SIG-M5 (cell line): ENCODE data around the gene MLLT3.
A peak's percentile ranks its signal among the peaks of the same experiment; 100 is the strongest.
"Not testable (repeated sequence)": the region's sequence is repeated elsewhere in the genome, so short reads cannot be mapped to it uniquely, and the experiment has no call there.

Experiments
- DNase-seq: peaks from one replicate; lab custom pipeline; 2025; lab: John Stamatoyannopoulos, UW

MLLT3 gene

DNA sequence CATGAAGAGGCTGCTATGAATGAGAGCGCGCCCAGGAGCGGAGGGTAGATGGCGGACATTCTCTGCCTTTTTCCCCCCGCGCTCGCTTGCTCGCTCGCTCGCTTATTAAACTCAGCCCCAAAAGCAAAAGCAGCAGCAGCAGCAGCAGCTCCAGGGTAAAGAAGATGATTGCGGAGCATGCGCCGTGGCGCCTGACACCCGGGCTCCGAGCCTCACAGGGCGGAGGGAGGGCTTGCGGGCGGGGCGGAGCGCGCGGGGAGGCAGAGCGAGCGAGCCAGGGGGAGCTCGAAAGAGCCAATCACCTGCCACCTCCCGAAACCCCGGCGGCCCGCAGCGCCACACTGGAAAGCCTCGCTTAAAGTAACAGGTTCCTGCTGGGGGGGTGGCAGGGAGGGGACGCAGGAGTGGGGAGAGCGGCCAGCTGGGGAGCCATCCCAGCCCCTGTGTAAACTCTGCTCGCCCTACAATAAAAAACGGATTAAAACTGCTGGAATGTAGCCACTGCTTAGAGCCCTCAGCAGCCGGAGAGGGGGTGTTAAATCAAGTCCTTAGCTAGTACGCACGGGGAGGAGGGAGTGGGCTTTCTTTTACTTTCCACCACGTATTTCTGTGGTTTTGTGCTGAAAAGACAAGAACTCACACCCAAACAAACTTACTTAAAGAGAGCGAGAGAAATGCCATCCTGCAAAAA lies at the start of gene MLLT3:
Gene MLLT3 (minus strand): TSS at position 170 of the 691 bp plus-strand sequence.
- peak; percentile 56 for DNase-seq

DNA sequence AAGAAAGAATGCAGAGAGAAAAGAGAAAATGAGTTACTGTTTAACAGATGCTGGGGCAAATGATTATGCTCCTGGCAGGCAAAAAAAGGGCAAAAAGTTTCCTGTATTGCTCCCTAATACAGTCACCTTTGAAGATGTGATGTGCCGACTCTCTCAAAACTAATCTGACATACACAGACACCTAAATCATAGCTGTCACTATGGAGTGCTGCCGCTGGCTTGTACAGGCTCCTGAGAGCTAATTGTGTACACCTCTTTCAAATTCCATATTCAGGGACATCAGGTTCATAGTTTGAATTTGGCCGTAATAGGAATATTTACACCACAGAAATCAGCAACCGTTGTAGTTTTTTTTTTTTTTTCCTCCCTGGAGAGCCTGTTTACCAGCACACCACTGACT lies 49.3 kb upstream of the MLLT3 start:
- no peak for DNase-seq

DNA sequence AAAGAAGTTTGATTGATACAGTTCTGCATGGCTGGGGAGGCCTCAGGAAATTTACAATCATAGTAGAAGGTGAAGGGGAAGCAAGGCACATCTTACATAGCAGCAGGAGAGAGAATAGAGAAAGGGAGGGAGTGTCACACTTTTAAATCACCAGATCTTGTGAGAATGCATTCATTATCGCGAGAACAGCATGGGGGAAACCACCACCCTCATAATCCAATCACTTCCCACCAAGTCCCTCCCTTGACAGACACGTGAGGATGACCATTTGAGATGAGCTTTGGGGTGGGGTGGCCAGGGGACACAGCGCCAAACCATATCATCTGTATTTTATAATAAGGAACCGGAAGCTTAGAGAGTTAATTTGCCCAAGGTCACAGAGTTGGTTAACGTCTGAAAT lies 48.1 kb upstream of the MLLT3 start:
- no peak for DNase-seq

DNA sequence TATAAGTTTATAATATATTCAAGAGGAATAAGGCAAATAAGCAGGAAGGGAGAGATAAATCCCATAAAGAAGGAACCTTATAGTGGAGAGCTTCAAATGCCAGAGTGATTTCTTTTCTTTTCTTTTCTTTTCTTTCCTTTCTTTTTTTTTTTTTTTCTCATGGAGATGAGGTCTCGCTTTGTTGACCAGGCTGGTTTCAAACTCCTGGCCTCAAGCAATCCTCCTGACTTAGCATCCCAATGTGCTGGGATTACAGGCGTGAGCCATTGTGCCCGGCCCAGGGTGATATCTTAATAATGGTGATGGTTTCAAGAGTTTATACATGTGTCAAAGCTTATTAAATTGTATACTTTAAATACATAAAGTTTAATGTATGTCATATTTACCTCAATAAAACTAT lies 42.2 kb upstream of the MLLT3 start:
- no peak for DNase-seq

DNA sequence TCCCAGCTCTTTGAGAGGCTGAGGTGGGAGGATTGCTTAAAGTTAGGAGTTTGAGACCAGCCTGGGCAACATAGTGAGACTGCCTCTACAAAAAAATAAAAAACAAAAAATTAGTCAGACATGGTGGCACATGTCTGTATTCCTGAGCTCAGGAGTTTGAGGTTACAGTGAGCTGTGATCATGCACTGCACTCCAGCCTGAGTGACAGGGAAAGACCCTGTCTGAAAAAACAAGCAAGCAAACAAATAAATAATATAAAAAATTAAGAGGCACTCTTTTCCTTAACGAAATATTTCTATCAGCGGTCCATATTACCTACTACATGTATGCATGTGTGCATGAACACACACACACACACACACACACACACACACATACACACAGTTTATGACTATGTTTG lies 40.8 kb upstream of the MLLT3 start:
- DNase-seq = no peak

DNA sequence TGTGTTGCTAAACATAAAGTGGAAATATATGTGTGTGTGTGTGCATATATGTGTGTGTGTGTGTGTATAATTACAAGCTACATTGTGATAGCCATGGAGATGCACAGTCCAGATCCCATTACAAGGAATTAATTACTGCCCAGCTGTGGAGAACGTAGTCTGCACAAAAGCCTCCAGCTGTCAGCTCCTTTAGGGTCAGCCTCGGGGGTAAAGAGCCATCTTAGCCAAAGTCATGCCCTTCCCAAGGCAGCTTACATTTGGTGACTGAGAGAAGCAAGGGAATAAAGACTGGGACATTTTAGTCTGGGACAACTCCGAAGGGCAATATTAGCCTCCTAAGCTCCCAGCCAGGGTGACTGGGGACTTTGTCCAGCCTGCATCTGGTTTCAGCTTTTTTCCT lies 39.9 kb upstream of the MLLT3 start:
- no peak for DNase-seq

DNA sequence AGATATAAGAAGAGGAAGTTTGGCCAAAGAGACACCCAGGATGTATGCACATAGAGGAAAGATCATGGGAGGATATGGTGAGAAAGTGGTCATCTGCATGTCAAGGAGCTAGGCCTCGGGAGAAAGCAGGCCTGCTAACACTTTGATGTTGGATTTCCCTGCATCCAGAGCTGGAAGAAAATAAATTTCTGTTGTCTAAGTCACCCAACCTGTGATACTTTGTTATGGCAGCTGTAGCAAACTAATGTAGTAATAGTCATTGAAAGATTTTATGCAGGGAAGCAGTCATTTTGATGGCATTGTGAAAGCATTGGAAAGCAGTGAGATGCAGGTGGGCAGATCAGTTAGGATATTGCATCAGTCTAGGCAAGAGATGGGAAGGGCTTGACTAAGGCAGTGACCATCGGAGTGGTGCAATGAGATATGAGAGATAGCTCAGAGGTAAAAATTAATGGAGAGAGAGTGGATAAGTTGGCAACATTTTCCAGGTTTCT lies 37.2 kb upstream of the MLLT3 start:
- DNase-seq = no peak

DNA sequence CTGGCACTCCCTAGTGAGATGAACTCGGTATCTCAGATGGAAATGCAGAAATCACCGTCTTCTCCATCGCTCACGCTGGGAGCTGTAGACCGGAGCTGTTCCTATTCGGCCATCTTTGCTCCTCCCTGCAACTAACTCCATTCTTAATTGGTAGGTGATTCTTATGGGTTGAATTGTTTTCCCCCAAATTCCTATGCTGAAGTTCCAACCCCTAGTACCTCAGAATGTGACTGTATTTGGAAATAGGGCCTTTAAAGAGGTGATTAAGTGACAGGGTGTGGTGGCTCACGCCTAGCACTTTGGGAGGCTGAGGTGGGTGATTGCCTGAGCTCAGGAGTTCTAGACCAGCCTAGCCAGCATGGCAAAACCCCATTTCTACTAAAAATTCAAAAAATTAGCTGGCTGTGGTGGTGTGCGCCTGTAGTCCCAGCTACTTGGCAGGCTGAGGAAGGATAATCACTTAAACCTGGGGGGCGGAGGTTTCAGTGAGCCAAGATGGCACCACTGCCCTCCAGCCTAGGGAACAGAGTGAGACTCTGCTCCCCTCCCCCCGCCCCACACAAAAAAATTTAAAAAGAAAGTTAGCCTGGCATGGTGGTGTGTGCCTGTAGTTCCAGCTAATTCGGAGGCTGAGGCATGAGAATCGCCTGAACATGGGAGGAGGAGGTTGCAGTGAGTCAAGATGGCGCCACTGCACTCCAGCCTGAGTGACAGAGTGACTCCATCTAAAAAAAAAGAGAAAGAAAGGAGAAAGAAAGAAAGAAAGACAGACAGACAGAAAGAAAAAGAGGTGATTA lies 36.6 kb upstream of the MLLT3 start:
- no peak for DNase-seq

DNA sequence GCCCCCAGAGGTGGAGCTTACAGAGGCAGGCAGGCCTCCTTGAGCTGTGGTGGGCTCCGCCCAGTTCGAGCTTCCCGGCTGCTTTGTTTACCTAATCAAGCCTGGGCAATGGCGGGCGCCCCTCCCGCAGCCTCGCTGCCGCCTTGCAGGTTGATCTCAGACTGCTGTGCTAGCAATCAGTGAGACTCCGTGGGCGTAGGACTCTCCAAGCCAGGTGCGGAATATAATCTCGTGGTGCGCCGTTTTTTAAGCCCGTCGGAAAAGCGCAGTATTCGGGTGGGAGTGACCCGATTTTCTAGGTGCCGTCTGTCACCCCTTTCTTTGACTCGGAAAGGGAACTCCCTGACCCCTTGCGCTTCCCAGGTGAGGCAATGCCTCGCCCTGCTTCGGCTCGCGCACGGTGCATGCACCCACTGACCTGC lies 36.0 kb upstream of the MLLT3 start:
- DNase-seq = not testable (repeated sequence)

DNA sequence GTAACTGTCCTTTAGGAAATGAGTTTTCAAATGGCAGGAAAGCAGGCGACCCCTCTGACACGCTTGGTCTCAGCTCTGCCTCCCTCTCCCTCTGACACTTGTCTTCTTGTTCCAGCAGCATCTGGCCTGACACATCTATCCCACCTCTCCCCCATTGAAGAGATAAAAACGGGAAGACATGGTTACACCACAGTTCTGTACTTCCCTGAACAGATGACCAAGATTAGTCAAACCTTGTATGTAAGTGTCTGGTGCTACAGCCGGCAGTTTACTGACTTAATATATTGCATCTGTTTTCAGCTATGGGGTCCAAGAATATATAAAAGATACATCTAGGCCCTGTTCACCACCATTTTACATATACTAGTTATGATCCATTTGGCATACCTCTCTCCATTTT lies 29.6 kb upstream of the MLLT3 start:
- DNase-seq = no peak

DNA sequence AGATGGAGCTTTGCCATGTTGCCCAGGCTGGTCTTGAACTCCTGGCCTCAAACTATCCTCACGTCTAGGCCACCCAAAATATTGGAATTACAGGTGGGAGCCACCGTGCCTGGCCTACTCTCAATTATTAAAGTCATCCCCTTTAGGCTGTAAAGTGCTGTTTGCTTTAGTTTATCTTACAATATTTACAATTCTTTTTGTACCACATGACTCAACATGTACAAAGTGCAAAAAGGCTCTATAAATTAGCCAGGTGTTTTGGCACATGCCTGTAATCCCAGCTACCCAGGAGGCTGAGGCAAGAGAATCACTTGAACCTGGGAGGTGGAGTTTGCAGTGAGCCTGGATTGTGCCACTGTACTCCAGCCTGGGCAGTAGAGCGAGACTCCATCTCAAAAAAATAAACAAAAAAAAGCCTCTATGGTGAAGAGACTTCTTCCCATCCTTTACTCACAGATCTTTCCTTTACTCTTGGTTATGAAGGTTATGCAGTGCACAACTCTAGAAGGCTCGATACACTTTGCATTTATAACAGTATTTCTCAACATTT lies 28.5 kb upstream of the MLLT3 start:
- DNase-seq = no peak

DNA sequence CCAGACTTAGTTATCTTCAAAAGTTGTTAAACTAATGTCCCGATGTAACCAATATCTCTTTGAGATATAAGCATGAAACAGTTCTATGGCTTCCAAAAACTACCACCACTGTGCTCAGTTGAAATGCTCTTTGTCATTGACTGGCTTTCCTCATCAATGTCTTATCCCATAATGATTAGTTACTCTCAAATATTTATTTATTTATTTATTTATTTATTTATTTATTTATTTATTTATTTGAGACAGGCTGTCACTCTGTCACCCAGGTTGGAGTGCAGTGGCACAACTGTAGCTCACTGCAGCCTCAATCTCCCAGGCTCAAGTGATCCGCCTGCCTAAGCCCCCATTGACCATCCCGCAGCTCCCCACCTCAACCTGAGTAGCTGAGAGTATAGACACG lies 28.0 kb upstream of the MLLT3 start:
- no peak for DNase-seq

DNA sequence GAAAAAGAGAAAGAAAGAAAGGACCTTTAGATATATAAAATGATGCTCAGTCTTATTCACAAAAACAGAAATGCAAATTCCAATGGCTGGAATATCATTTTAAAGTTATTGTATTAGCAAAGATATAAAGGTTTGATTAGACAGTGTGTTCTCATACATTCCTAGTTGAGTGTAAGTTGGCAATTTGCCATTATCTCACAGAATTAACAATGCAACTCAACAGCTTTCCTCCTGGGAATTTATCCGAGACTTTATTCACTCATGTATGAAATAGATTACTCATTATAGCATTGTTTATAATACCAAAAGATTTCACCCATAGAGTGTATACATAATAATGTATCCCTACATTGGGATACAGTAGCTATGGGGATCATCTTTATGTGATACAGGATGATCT lies 27.1 kb upstream of the MLLT3 start:
- DNase-seq = no peak

DNA sequence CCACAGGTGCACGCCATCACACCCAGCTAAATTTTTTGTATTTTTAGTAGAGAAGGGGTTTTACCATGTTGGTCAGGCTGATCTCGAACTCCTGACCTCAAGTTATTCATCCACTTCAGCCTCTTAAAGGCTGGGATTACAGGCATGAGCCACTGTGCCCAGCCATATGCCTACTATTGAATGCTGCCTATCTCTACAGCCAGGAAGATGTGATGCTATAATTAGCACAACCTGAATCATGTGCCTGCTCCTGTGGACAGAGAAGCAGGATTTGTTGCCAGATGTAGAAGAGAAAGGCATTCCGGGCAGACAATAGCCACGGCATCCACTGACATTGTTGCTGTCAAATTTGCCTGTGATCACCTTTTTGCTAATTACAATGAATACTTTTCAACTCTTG lies 24.4 kb upstream of the MLLT3 start:
- no peak for DNase-seq

DNA sequence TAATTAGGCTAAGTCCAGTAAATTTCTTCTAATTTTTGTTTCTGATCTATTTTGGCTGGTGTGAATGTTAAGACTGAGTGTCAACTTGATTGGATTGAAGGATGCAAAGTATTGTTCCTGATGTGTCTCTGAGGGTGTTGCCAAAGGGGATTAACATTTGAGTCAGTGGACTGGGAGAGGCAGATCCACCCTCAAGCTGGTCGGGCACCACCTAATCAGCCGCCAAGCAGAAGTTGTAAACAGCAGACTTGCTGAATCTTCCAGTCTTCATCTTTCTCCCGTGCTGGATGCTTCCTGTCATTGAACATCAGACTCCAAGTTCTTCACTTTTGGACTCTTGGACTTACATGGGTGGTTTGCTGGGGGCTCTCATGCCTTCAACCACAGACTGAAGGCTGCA lies 21.4 kb upstream of the MLLT3 start:
- no peak for DNase-seq

DNA sequence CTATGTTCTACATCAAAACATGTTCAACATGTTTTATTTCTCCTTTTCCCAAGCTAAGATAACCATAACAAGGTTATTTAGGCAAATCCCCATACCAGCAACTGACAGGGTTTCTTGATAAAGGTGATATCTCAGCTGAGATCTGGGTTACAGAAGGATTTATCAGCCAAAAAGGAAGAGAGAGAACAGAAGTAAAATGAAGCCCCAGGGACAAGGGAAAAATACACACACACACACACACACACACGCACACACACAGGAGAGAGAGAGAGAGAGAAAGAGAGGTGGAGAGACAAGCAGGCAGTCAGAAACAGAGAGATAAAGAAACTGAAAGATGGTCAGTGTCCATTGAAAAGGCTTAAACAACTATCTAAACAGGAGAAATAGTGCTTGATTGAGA lies 19.7 kb upstream of the MLLT3 start:
- no peak for DNase-seq

DNA sequence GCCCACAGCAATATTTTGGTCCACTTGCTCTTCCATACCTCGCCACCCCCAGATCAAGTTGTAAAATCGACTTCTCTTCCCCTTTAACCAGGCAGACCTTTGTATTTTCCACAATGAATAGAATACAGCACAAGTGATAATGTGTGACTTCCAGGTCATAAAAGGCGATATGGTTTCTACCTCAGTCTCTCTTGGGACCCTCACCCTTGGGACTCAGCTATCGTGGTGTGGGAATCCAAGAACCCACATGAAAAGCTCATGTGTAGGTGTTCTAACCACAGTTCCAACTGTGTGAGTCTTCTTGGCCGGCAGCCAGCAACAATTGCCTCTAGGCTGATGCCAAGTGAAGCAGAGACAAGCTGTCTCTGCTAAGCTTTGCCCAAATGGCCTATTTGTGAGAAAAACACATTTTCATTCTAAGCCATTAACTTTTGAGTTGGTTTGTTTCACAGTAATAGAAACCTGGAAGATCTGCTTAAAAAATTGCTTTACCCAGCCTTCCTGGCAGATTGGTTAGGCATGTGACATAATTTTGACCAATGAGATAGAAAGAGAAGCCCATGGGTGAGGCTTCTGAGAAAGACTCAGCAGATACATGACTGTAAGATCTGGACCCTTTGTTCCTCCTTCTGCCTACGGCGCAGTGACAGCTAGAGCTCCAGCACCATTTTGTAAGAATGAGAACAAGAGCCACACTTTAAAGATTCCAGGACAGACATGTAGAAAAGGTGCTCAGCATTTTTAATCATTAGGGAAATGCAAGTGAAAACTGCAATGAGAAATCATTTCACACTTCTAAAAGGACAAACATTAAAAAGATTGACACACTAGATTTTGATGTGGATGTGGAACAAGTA lies 18.3 kb upstream of the MLLT3 start:
- no peak for DNase-seq

DNA sequence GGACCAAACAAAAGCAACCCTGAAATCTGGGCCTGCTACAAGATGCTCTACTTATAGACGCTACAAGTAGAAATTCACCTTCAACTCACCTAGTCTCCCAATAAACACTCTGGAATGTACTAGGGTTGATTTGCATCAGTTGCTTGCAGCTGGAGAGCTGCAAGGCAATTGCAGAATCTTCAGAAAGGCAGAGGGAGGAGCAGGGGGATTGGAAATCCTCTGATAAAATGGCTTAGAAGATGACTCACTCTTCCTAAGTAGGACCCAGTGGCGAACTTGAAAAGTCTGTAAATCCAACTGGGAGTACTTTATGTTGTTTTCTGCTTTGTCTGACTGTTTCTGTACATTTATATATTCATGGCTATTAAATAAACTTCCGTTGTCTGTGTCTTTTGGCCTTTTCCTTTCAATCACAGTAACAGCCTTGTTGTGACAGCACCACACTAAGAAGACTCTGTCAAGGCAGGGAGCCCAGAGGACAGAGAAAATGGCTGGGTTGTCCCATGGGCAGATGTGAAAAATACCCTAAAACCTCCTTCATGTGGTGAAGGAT lies 14.7 kb upstream of the MLLT3 start:
- no peak for DNase-seq

DNA sequence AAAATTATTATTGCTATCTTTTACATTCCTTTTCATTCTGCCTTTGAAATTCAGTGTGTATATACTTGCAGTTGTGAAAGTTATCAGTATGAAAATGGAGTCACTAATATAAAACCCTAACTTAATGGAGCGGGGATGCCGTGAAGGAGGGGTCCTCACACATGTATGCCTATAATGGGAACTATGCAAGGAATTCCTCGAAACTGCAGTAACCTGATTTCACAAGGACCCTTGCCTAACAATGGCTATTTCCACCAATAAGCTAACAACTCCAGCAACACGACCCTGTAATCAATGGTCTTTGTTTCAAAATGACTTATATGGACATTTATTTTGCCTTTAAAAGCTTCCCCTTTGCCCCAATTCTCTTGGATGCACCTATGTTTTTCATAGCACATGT lies 12.6 kb upstream of the MLLT3 start:
- no peak for DNase-seq

DNA sequence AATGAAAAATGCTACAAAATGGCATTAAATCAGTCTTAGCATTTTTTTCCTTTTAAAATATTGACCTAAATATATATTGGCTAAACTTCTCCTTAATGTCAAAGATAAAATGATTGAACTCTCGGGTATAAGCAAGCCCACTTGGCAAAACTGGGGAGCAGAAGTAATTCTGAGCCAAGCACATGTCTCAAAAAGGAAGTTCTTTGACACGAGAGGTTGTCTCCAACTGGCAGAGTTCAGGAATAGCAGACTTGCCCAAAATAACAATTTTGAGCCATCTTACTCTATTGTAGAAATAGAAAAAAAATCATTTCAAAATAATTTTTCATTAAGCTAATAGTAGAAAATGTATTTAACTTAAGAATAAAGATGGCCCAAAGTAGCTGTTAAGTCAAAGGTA lies 10.4 kb upstream of the MLLT3 start:
- DNase-seq = no peak

DNA sequence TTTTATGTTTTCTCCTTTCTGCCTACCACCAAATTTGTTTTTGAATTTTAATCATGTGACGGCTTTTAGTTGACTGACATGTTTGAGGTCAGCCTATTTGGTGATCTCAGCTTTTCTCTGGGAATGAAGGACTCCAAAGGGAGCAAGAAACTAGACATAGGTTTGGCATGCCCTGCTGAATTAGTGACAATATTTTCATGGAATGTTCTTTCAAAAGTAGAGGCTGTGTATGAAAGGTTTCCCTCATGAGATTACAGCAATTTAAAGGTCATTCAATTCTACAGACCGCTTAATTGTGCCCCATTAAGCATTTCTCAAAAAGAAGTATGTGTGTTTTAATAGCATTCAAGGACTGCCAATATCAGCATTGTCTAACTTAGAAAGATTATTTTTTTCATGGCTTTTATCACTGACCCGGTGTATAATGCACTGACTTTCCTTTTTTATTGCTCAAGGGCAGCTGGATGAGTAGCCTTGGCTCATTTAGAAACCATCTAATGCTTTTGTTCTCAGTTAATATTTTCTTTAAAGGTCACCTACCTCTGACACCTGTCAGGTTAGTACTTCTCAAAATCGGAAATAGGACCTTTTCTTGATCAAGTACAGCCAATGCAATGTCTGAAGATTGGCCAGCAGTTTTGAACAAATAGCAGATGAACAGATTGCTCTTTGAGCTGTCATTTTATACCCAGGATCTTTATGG lies 8.1 kb upstream of the MLLT3 start:
- no peak for DNase-seq

DNA sequence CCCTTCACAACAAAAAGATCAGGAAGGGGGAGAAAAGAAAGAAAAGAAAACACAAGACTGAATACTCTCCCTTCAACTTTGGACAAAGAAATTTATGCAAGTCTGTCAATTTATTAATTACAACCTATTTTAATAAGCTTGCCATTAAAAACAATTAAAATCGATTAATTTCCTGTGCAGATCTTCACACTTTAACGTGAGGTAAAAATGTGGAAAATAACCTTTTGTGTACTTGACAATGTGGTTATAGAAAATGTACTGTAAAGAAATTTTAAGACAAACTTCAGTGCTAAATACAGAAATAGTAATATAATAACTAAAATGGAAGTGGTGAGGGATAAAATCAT lies 2.7 kb upstream of the MLLT3 start:
- DNase-seq = no peak
